ENCODE data around the gene TMEM121.

GRCh38 chr14:105482486-105483110 is 43.8 kb upstream of the TMEM121 start:
- TF ChIP-seq CTCF (IDR thresholded peaks at IDR 0.05) = no peak
- TF ChIP-seq POLR2A (IDR thresholded peaks at IDR 0.05) = no peak

Data from prostate gland (tissue), 2 donors.